Thyroid gland (tissue), 4 donors: Measurements from ENCODE around the gene RBM39.

Experiments used
- CTCF ChIP-seq, 6 experiments: fragments of 200-600 bp in 3 of 6; fragments of 450-650 bp in 3 of 6; sonication (generic) in 3 of 6; IDR thresholded peaks; one replicate each; pipeline ENCODE4 v1.5.1; 2016 to 2019; ENCODE audit warnings: antibody characterized with exemption in 6 of 6, mild to moderate bottlenecking in 2 of 6, inconsistent platforms in 1 of 6, moderate library complexity in 1 of 6
- POLR2A ChIP-seq, 2 donors: fragments of 450-650 bp; IDR thresholded peaks; one replicate each; pipeline ENCODE4 v1.6.1; 2017; ENCODE audit warnings: antibody characterized with exemption in 2 of 2, mild to moderate bottlenecking in 2 of 2, moderate library complexity in 1 of 2

GRCh38 chr20:35767683-35768481, 25.8 kb upstream of the RBM39 start:
- TF ChIP-seq CTCF (IDR thresholded peaks at IDR 0.05) (no peak), POLR2A (IDR thresholded peaks at IDR 0.05) (peak in 1 of 2 donors; percentile 28)
